ENCODE data around the gene PEX16. TPM values are rescaled to one million over a fixed set of nuclear protein-coding genes. Genes with fewer than 3 reads are reported as not detected.

Gene PEX16
- total and polyA plus RNA-seq, 8 donors, result 9.9 to 72.7 (median 40.2) TPM

DNA sequence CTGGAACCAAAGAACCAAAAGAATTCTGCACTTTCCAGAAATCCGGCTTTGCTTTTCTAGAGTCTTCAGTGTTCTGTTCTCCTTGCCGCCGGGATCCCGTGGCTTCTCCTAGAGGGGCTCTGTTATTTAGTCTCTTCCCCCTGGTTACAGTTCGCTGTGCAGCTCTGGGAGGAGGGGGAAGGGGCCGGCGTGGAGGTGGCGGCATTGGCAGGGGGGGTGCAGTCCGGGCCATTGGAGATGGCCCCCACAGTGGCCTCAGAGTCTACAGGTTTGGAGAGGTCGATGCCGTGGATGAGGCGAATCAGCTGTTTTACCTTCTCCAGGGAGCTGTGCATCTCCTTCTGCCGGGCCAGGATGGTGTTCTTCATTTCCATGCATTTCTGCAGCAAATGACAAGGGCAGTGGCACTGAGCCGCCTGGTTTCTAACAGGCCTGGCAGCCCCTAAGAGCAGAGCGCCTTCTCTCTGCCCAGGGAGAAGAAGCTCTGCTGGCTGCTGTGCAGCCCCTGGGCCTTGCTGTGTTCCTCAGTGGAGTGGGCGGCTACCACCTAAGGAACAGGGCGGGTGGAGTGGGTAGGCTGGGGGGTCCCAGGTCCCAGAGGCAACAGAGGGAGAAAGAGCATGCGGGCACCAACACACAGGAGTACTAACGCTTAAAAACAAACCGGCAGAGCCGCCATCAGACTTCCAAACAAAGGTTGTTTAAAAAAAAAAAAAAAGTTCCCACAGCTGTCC is 16.3 kb upstream of the PEX16 start:
- no peak for DNase-seq
- H3K4me3 ChIP-seq, result no peak overlapping the region
- 70 to 79% (median 75%) methylated on average over 19 to 21 of the region's 21 CpGs for WGBS, 5 donors
- peak overlapping the region in 3 of 5 donors; percentile 12 to 39 (median 20) for H3K27ac ChIP-seq
- intact Hi-C loops (cut with DNase I; ENCODE audit: low total_unique reads), result no loop called here
- no peaks in the 10 kb centered on the region for H3K27me3 ChIP-seq
- peaks cover 23 to 76% (median 75%) of the 10 kb centered on the region in 4 donors for H3K36me3 ChIP-seq
- peaks cover 6 to 45% (median 41%) of the 10 kb centered on the region in 4 donors for H3K4me1 ChIP-seq
- no peaks in the 10 kb centered on the region for H3K9me3 ChIP-seq
- TF ChIP-seq CTCF (IDR thresholded peaks at IDR 0.05) (no peak), POLR2A (IDR thresholded peaks at IDR 0.05) (no peak), POLR2AphosphoS5 (IDR thresholded peaks at IDR 0.05) (no peak), EP300 (IDR thresholded peaks at IDR 0.05) (no peak)

DNA sequence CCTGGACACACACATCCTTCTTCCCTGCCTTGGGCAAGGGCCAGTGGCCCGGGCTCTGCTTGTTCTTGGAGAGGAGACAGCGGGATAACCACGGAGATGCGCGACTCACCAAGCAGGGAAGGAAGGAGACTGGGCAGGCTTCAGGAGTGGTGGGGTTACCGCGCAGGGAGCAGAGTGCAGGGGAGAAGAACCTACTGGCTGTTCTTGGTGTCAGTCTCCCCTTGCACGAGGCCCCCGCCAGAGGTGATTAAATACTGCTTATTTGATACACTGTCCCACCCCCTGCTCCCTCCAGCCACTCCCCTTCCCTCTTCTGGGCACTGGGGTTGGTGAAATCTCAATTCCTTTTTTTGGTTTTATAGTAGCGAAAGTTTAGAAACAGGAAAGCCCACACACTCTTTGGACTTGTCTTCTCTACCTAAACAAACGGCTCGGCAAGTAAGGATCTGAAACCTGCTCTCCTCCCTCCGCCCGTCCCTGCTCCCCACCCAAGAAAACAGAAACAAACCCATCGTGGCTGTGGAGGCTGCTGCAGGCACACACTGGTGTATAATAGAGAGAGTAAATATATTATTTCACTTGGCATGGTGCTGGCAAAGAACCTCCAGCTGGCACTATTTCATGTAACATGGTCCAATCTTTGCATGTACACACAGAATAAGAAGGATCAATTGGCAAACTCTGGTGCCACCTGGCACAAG is 15.6 kb upstream of the PEX16 start:
- no peaks in the 10 kb centered on the region for H3K9me3 ChIP-seq
- 46 to 63% (median 53%) methylated on average over 14 to 15 of the region's 15 CpGs for WGBS, 5 donors
- peaks cover 6 to 45% (median 42%) of the 10 kb centered on the region in 4 donors for H3K4me1 ChIP-seq
- H3K4me3 ChIP-seq, result no peak overlapping the region
- peak overlapping the region in 3 of 5 donors; percentile 20 to 44 (median 33) for H3K27ac ChIP-seq
- peak in 1 of 2 donors; percentile 79 for DNase-seq
- intact Hi-C loops (cut with DNase I; ENCODE audit: low total_unique reads), result no loop called here
- H3K36me3 ChIP-seq, result peaks cover 23 to 75% (median 73%) of the 10 kb centered on the region in 4 donors
- no peaks in the 10 kb centered on the region for H3K27me3 ChIP-seq
- no peak for TF ChIP-seq POLR2A (IDR thresholded peaks at IDR 0.05)
- TF ChIP-seq EP300 (IDR thresholded peaks at IDR 0.05), result no peak
- TF ChIP-seq CTCF (IDR thresholded peaks at IDR 0.05), result no peak
- TF ChIP-seq POLR2AphosphoS5 (IDR thresholded peaks at IDR 0.05), result no peak

GRCh38 chr11:45932217-45932616 is 14.5 kb upstream of the PEX16 start:
- peaks cover 6 to 45% (median 42%) of the 10 kb centered on the region in 4 donors for H3K4me1 ChIP-seq
- intact Hi-C loops (cut with DNase I; ENCODE audit: low total_unique reads), result no loop called here
- H3K36me3 ChIP-seq, result peaks cover 23 to 64% (median 62%) of the 10 kb centered on the region in 4 donors
- no peak overlapping the region for H3K4me3 ChIP-seq
- H3K27me3 ChIP-seq, result no peaks in the 10 kb centered on the region
- H3K27ac ChIP-seq, result no peak overlapping the region
- no peak for DNase-seq
- H3K9me3 ChIP-seq, result no peaks in the 10 kb centered on the region
- 90 to 94% (median 92%) methylated on average over 8 of the region's 8 CpGs for WGBS, 5 donors
- TF ChIP-seq EP300 (IDR thresholded peaks at IDR 0.05) (no peak), POLR2AphosphoS5 (IDR thresholded peaks at IDR 0.05) (no peak), POLR2A (IDR thresholded peaks at IDR 0.05) (no peak), CTCF (IDR thresholded peaks at IDR 0.05) (no peak)

- TF ChIP-seq CTCF (IDR thresholded peaks at IDR 0.05) (no peak), POLR2AphosphoS5 (IDR thresholded peaks at IDR 0.05) (no peak), EP300 (IDR thresholded peaks at IDR 0.05) (no peak), POLR2A (IDR thresholded peaks at IDR 0.05) (no peak)
- no peak for DNase-seq
- Histone ChIP-seq H3K36me3 (peaks cover 23 to 59% (median 58%) of the 10 kb centered on the region in 4 donors), H3K27ac (no peak overlapping the region), H3K4me3 (no peak overlapping the region), H3K27me3 (no peaks in the 10 kb centered on the region), H3K9me3 (no peaks in the 10 kb centered on the region), H3K4me1 (peaks cover 6 to 45% (median 42%) of the 10 kb centered on the region in 4 donors)
- 86 to 95% (median 93%) methylated on average over 10 of the region's 10 CpGs for WGBS, 5 donors
- intact Hi-C loops (cut with DNase I; ENCODE audit: low total_unique reads), result no loop called here
Measured at GRCh38 chr11:45931739-45932138, 14.1 kb upstream of the PEX16 start.

Data from stomach (tissue), 9 donors.